ENCODE results near the gene HOXB8. TPM values are rescaled to one million over a fixed set of nuclear protein-coding genes. Genes with fewer than 3 reads are reported as not detected.

The HOXB8 gene
- total and polyA plus RNA-seq, 12 donors = 0.55 TPM; not detected in 11

DNA sequence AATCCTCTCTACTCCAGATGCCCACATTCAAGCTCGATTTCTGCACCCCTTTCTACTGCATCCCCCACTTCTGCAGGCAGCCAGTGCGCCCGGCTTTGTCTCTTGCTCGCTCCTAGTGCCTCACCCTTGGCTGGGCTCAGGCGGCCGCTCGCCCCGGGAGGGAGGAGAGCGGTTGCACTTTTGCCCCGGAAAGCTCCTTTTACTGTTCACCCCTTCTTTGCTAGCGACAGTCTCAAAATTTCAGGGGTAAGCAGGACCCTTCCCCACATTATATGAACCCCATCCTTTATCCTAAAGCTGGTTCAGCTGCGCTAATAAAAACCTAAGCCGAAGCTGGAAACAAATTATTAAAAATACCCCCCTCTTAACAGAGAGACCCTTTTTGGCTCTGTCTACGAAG is 22.5 kb downstream of the HOXB8 start:
- peak overlapping the region in 3 of 10 donors; percentile 14 to 40 (median 38) for H3K4me3 ChIP-seq
- H3K27ac ChIP-seq = no peak overlapping the region
- peaks cover 53 to 100% (median 100%) of the 10 kb centered on the region in 7 donors for H3K27me3 ChIP-seq
- intact Hi-C loops (cut with DNase I) = loop anchor here in 6 of 10 donors (5.0 to 10.0 kb wide), 5 partner anchors 100 to 258 kb away; no protein-coding TSS in a partner anchor
- 9 to 19% methylated on average over 14 of the region's 14 CpGs for WGBS, 2 donors
- H3K9me3 ChIP-seq = no peaks in the 10 kb centered on the region
- ATAC-seq (no peak), DNase-seq (no peak)
- H3K36me3 ChIP-seq = no peaks in the 10 kb centered on the region
- H3K4me1 ChIP-seq = peaks cover 2 to 43% (median 14%) of the 10 kb centered on the region in 9 donors
- TF ChIP-seq, protein P1, sequence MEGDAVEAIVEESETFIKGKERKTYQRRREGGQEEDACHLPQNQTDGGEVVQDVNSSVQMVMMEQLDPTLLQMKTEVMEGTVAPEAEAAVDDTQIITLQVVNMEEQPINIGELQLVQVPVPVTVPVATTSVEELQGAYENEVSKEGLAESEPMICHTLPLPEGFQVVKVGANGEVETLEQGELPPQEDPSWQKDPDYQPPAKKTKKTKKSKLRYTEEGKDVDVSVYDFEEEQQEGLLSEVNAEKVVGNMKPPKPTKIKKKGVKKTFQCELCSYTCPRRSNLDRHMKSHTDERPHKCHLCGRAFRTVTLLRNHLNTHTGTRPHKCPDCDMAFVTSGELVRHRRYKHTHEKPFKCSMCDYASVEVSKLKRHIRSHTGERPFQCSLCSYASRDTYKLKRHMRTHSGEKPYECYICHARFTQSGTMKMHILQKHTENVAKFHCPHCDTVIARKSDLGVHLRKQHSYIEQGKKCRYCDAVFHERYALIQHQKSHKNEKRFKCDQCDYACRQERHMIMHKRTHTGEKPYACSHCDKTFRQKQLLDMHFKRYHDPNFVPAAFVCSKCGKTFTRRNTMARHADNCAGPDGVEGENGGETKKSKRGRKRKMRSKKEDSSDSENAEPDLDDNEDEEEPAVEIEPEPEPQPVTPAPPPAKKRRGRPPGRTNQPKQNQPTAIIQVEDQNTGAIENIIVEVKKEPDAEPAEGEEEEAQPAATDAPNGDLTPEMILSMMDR (IDR thresholded peaks at IDR 0.05) = no peak

GRCh38 chr17:48592057-48592514 is 23.0 kb downstream of the HOXB8 start:
- peaks cover 0 to 43% (median 10%) of the 10 kb centered on the region in 9 donors for H3K4me1 ChIP-seq
- DNase-seq (no peak), ATAC-seq (no peak)
- H3K9me3 ChIP-seq = no peaks in the 10 kb centered on the region
- no peak overlapping the region for H3K27ac ChIP-seq
- peaks cover 52 to 100% (median 100%) of the 10 kb centered on the region in 7 donors for H3K27me3 ChIP-seq
- no peaks in the 10 kb centered on the region for H3K36me3 ChIP-seq
- peak overlapping the region in 2 of 10 donors; percentile 14 to 40 for H3K4me3 ChIP-seq
- intact Hi-C loops (cut with DNase I) = loop anchor here in 6 of 10 donors (5.0 to 10.0 kb wide), 5 partner anchors 100 to 257 kb away; no protein-coding TSS in a partner anchor
- WGBS, 2 donors = 18 to 22% methylated on average over 33 of the region's 33 CpGs
- TF ChIP-seq, protein P1 (IDR thresholded peaks at IDR 0.05) = no peak

GRCh38 chr17:48591255-48592056 is 23.6 kb downstream of the HOXB8 start:
- no peak for ATAC-seq
- WGBS, 2 donors = 83 to 85% methylated on average over 10 of the region's 10 CpGs
- peaks cover 0 to 43% (median 10%) of the 10 kb centered on the region in 9 donors for H3K4me1 ChIP-seq

DNA sequence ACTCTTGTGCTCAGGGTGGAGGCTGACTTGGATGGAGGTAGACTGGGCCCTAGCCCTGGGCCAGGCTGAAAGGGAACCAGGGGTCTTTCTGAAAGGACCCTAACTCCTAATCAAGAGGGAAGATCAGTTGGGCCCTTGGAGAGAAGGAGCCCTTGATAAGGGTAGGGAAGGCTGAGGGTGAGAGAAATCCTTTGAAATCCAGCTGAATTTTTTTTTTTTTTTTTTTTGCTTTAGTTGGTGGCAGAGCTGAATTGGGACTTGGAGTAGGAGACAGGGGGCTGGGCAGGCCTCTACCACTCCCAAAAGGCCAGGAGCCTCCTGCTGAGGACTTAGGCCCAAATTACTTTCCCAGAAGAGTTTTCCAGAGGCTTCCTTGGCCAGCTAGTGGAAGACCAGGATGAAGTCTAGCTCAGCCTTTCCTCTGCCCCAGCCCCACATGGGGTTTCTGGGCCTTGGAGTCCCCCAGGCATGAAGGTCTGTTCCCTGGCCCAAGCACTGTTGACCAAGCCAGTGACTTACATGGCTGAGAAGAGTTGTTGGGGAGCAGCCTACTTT is 24.4 kb downstream of the HOXB8 start:
- intact Hi-C loops (cut with DNase I) = loop anchor here in 6 of 10 donors (5.0 to 10.0 kb wide), 5 partner anchors 98 to 256 kb away; no protein-coding TSS in a partner anchor
- no peak overlapping the region for H3K27ac ChIP-seq
- H3K9me3 ChIP-seq = no peaks in the 10 kb centered on the region
- H3K36me3 ChIP-seq = no peaks in the 10 kb centered on the region
- H3K4me1 ChIP-seq = peaks cover 0 to 44% (median 16%) of the 10 kb centered on the region in 9 donors
- H3K27me3 ChIP-seq = peaks cover 44 to 100% (median 100%) of the 10 kb centered on the region in 7 donors
- DNase-seq (no peak), ATAC-seq (no peak)
- H3K4me3 ChIP-seq = no peak overlapping the region
- TF ChIP-seq, protein P1 (IDR thresholded peaks at IDR 0.05) = no peak

More at GRCh38 chr17:48591255-48592056, 23.6 kb downstream of the HOXB8 start:
- intact Hi-C loops (cut with DNase I) = loop anchor here in 6 of 10 donors (5.0 to 10.0 kb wide), 5 partner anchors 99 to 257 kb away; no protein-coding TSS in a partner anchor
- TF ChIP-seq, protein P1 (IDR thresholded peaks at IDR 0.05) = no peak
- H3K9me3 ChIP-seq = no peaks in the 10 kb centered on the region
- H3K27ac ChIP-seq = no peak overlapping the region
- no peak for DNase-seq
- no peaks in the 10 kb centered on the region for H3K36me3 ChIP-seq
- peaks cover 50 to 100% (median 100%) of the 10 kb centered on the region in 7 donors for H3K27me3 ChIP-seq
- H3K4me3 ChIP-seq = no peak overlapping the region
